Nephron progenitor cell (in vitro differentiated cells): Measurements from ENCODE around the gene OR5AC2.

Experiments used
- DNase-seq: peaks from one replicate; pipeline ENCODE4 v3.0.0; 2021
- H3K27ac Mint-ChIP-seq: 2 replicates; pipeline ENCODE4 v1.8.0; 2021; ENCODE audit warnings: mild to moderate bottlenecking, moderate library complexity, mixed read lengths
- H3K27me3 Mint-ChIP-seq: 2 replicates; pipeline ENCODE4 v1.8.0; 2021; ENCODE audit warnings: mild to moderate bottlenecking, low read depth, mixed read lengths; ENCODE audit not compliant: poor library complexity
- H3K36me3 Mint-ChIP-seq: 2 replicates; pipeline ENCODE4 v1.8.0; 2021; ENCODE audit warnings: low read depth, mixed read lengths
- H3K4me1 Mint-ChIP-seq: 2 replicates; pipeline ENCODE4 v1.8.0; 2021; ENCODE audit warnings: mixed read lengths
- H3K4me3 Mint-ChIP-seq: 2 replicates; pipeline ENCODE4 v1.8.0; 2021; ENCODE audit warnings: mild to moderate bottlenecking, moderate library complexity, mixed read lengths
- H3K9me3 Mint-ChIP-seq: 2 replicates; pipeline ENCODE4 v1.8.0; 2021; ENCODE audit warnings: mild to moderate bottlenecking, moderate library complexity, mixed read lengths
- TF ChIP-seq, protein P1 (sequence below): fragments of 200-600 bp; sonication (generic); IDR thresholded peaks from 2 replicates; pipeline ENCODE4 v1.5.0; 2021; ENCODE audit warnings: antibody characterized with exemption

The OR5AC2 gene

GRCh38 chr3:98048586-98048985 is 38.4 kb upstream of the OR5AC2 start:
- TF ChIP-seq, protein P1, sequence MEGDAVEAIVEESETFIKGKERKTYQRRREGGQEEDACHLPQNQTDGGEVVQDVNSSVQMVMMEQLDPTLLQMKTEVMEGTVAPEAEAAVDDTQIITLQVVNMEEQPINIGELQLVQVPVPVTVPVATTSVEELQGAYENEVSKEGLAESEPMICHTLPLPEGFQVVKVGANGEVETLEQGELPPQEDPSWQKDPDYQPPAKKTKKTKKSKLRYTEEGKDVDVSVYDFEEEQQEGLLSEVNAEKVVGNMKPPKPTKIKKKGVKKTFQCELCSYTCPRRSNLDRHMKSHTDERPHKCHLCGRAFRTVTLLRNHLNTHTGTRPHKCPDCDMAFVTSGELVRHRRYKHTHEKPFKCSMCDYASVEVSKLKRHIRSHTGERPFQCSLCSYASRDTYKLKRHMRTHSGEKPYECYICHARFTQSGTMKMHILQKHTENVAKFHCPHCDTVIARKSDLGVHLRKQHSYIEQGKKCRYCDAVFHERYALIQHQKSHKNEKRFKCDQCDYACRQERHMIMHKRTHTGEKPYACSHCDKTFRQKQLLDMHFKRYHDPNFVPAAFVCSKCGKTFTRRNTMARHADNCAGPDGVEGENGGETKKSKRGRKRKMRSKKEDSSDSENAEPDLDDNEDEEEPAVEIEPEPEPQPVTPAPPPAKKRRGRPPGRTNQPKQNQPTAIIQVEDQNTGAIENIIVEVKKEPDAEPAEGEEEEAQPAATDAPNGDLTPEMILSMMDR = no peak
- Mint-ChIP-seq H3K27me3 (no peaks in the 10 kb centered on the region), H3K4me1 (no peaks in the 10 kb centered on the region), H3K36me3 (no peaks in the 10 kb centered on the region), H3K4me3 (no peak overlapping the region), H3K9me3 (no peaks in the 10 kb centered on the region), H3K27ac (no peak overlapping the region)
- no peak for DNase-seq

- Mint-ChIP-seq H3K9me3 (no peaks in the 10 kb centered on the region), H3K4me3 (no peak overlapping the region), H3K36me3 (no peaks in the 10 kb centered on the region), H3K27me3 (no peaks in the 10 kb centered on the region), H3K27ac (no peak overlapping the region), H3K4me1 (no peaks in the 10 kb centered on the region)
- no peak for DNase-seq
- TF ChIP-seq, protein P1 = no peak
These were observed 37.7 kb upstream of the OR5AC2 start for GRCh38 chr3:98049271-98049670.

DNA sequence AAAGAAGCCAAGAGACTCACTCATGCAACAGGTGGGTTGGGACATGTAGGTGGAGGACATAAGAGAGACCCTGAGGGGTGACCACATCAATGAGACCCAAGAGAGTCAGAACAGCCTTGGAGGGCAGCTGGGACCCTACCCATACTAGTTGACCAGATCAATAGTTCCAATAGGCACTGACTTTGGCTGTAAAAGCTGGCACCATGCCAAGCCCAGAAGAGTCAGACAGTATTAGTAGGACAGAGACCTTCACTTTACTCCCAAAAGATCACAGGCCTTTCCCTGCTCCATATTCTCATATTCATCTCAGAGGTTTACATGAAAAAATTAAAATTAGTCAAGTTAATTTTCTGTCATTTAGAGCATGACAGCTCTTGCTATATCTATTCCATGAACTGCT is 30.9 kb upstream of the OR5AC2 start:
- Mint-ChIP-seq H3K27ac (no peak overlapping the region), H3K4me1 (peaks cover 5% of the 10 kb centered on the region), H3K36me3 (no peaks in the 10 kb centered on the region), H3K9me3 (no peaks in the 10 kb centered on the region), H3K4me3 (no peak overlapping the region), H3K27me3 (peaks cover 5% of the 10 kb centered on the region)
- TF ChIP-seq, protein P1 = no peak
- DNase-seq = no peak

GRCh38 chr3:98057631-98058030 is 29.3 kb upstream of the OR5AC2 start:
- no peak for DNase-seq
- H3K27me3 Mint-ChIP-seq = peaks cover 5% of the 10 kb centered on the region
- H3K4me1 Mint-ChIP-seq = peaks cover 5% of the 10 kb centered on the region
- TF ChIP-seq, protein P1 = no peak
- H3K4me3 Mint-ChIP-seq = no peak overlapping the region
- H3K9me3 Mint-ChIP-seq = no peaks in the 10 kb centered on the region
- no peaks in the 10 kb centered on the region for H3K36me3 Mint-ChIP-seq
- H3K27ac Mint-ChIP-seq = no peak overlapping the region

- no peak for DNase-seq
- H3K27ac Mint-ChIP-seq = no peak overlapping the region
- peaks cover 5% of the 10 kb centered on the region for H3K27me3 Mint-ChIP-seq
- TF ChIP-seq, protein P1 = no peak
- no peaks in the 10 kb centered on the region for H3K9me3 Mint-ChIP-seq
- no peak overlapping the region for H3K4me3 Mint-ChIP-seq
- H3K36me3 Mint-ChIP-seq = no peaks in the 10 kb centered on the region
- peaks cover 5% of the 10 kb centered on the region for H3K4me1 Mint-ChIP-seq
These were observed 28.6 kb upstream of the OR5AC2 start for GRCh38 chr3:98058244-98058960.

DNA sequence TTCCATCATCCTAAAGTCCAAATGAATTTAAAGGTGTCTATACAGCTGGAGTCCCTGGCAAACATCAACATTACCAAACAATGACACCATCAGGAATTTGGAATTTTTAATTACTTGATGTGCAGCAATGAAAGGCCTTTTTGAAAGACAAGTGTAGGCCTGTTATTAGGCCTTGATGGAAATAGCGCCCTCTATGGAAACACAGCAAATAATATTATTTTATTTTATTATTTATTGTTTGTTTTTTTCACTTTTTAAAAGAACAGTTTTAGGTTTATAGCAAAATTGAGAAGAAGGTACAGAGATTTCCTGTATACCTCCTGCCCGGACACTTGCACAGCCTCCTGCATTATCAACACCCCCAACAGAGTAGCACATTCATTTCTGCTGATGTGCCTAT is 18.1 kb upstream of the OR5AC2 start:
- Mint-ChIP-seq H3K9me3 (no peaks in the 10 kb centered on the region), H3K4me1 (no peaks in the 10 kb centered on the region), H3K27ac (no peak overlapping the region), H3K27me3 (peaks cover 3% of the 10 kb centered on the region), H3K4me3 (no peak overlapping the region), H3K36me3 (no peaks in the 10 kb centered on the region)
- no peak for DNase-seq
- TF ChIP-seq, protein P1 = peak; percentile 22
